ENCODE results near the gene SRPK2. TPM values are rescaled to one million over a fixed set of nuclear protein-coding genes. Genes with fewer than 3 reads are reported as not detected.
"Not testable (repeated sequence)": the region's sequence is repeated elsewhere in the genome, so short reads cannot be mapped to it uniquely, and the experiment has no call there.

Gene SRPK2
- total and polyA plus RNA-seq, 8 donors = 7.6 to 109 (median 24.4) TPM

DNA sequence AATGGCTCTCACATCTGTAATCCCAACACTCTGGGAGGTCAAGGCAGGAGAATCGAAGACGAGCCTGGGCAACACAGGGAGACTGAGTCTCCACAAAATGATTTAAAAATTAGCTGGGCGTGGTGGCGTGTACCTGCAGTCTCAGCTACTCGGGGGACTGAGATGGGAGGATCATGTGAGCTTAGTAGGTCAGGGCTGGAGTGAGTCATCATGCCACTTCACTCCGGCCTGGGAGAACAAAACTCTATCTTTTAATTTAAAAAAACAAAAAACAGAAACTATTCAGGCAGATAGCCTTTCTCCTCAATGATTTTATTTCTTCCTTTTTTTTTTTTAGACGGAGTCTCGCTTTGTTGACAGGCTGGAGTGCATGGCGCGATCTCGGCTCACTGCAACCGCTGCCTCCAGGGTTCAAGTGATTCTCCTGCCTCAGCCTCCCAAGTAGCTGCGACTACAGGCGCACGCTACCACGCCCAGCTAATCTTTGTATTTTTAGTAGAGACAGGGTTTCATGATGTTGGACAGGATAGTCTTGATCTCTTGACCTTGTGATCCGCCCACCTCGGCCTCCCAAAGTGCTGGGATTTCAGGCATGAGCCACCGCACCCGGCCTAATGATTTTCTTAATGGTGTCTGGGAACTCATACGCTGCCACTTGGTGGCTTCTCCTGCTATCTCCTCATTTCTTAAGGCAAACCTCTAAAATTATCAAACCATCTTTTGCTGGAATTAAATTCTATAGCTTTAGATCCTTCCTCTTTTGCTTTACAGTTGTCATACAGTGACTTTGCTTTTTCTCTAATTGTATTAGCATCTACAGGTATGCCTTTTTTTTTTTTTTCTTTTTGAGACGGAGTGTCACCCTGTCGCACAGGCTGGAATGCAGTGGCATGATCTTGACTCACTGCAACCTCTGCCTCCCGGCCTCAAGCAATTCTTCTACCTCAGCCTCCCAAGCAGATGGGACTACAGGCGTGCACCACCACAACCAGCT lies 22.9 kb downstream of the SRPK2 start:
- 94 to 95% (median 94%) methylated on average over 25 of the region's 25 CpGs for WGBS, 5 donors
- H3K4me3 ChIP-seq = no peak overlapping the region
- no peaks in the 10 kb centered on the region for H3K27me3 ChIP-seq
- H3K36me3 ChIP-seq = no peaks in the 10 kb centered on the region
- H3K9me3 ChIP-seq = no peaks in the 10 kb centered on the region
- no peak for DNase-seq
- no peak for TF ChIP-seq POLR2A (IDR thresholded peaks at IDR 0.05)
- TF ChIP-seq, protein P1, sequence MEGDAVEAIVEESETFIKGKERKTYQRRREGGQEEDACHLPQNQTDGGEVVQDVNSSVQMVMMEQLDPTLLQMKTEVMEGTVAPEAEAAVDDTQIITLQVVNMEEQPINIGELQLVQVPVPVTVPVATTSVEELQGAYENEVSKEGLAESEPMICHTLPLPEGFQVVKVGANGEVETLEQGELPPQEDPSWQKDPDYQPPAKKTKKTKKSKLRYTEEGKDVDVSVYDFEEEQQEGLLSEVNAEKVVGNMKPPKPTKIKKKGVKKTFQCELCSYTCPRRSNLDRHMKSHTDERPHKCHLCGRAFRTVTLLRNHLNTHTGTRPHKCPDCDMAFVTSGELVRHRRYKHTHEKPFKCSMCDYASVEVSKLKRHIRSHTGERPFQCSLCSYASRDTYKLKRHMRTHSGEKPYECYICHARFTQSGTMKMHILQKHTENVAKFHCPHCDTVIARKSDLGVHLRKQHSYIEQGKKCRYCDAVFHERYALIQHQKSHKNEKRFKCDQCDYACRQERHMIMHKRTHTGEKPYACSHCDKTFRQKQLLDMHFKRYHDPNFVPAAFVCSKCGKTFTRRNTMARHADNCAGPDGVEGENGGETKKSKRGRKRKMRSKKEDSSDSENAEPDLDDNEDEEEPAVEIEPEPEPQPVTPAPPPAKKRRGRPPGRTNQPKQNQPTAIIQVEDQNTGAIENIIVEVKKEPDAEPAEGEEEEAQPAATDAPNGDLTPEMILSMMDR (IDR thresholded peaks at IDR 0.05) = no peak
- no peak for TF ChIP-seq POLR2AphosphoS5 (IDR thresholded peaks at IDR 0.05)
- no peak for TF ChIP-seq EP300 (IDR thresholded peaks at IDR 0.05)
- H3K4me1 ChIP-seq = peaks cover 11 to 47% (median 18%) of the 10 kb centered on the region in 4 donors
- H3K27ac ChIP-seq = no peak overlapping the region
- intact Hi-C loops (cut with DNase I; ENCODE audit: low total_unique reads) = no loop called here

DNA sequence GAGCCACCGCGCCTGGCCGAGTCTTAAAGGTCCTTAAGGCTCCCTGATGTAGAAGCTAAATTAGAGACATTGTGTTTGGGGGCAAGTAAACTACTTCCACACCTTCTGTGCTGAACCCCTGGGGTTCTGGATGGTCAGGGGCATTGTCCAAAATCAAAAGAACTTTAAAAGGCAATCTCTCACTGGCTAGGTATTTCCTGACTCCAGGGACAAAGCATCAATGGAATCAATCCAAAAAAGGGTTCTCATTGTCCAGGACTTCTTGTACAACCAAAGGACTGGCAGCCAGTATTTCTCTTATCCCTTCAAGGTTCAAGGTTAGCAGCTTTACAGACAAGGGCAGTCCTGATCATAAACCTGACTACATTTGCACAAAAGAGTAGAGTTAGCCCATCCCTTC lies 24.0 kb downstream of the SRPK2 start:
- Histone ChIP-seq H3K27me3 (no peaks in the 10 kb centered on the region), H3K4me3 (no peak overlapping the region), H3K27ac (no peak overlapping the region), H3K9me3 (no peaks in the 10 kb centered on the region), H3K4me1 (peaks cover 11 to 40% (median 18%) of the 10 kb centered on the region in 4 donors), H3K36me3 (no peaks in the 10 kb centered on the region)
- TF ChIP-seq POLR2AphosphoS5 (IDR thresholded peaks at IDR 0.05) = no peak
- TF ChIP-seq POLR2A (IDR thresholded peaks at IDR 0.05) = no peak
- no peak for TF ChIP-seq EP300 (IDR thresholded peaks at IDR 0.05)
- TF ChIP-seq, protein P1 (IDR thresholded peaks at IDR 0.05) = no peak
- 94 to 100% (median 98%) methylated on average over 3 of the region's 3 CpGs for WGBS, 5 donors
- intact Hi-C loops (cut with DNase I; ENCODE audit: low total_unique reads) = no loop called here
- DNase-seq = no peak

DNA sequence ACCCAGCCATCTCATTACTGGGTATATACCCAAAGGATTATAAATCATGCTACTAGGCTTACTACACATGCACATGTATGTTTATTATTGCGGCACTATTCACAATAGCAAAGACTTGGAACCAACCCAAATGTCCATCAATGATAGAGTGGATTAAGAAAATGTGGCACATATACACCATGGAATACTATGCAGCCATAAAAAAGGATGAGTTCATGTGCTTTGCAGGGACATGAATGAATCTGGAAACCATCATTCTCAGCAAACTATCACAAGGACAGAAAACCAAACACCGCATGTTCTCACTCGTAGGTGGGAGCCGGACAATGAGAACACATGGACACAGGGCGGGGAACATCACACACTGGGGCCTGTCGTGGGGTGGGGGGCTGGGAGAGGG lies 25.1 kb downstream of the SRPK2 start:
- 94 to 98% (median 96%) methylated on average over 6 of the region's 6 CpGs for WGBS, 5 donors

DNA sequence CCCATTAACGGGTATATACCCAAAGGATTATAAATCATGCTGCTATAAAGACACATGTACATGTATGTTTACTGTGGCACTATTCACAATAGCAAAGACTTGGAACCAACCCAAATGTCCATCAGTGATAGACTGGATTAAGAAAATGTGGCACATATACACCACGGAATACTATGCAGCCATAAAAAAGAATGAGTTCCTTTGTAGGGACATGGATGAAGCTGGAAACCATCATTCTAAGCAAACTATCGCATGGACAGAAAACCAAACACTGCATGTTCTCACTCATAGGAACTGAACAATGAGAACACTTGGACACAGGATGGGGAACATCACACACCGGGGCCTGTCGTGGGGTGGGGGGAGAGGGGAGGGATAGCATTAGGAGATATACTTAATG lies 26.0 kb downstream of the SRPK2 start:
- intact Hi-C loops (cut with DNase I; ENCODE audit: low total_unique reads) = not testable (repeated sequence)
- 91 to 95% (median 93%) methylated on average over 5 of the region's 5 CpGs for WGBS, 5 donors

More for the DNA sequence above, 25.1 kb downstream of the SRPK2 start:
- DNase-seq; intact Hi-C loops (cut with DNase I; ENCODE audit: low total_unique reads); H3K27ac ChIP-seq; H3K4me3 ChIP-seq; H3K27me3 ChIP-seq; H3K36me3 ChIP-seq; H3K9me3 ChIP-seq: not testable (repeated sequence)
- H3K4me1 ChIP-seq = peaks cover 11 to 44% (median 19%) of the 10 kb centered on the region in 4 donors

DNA sequence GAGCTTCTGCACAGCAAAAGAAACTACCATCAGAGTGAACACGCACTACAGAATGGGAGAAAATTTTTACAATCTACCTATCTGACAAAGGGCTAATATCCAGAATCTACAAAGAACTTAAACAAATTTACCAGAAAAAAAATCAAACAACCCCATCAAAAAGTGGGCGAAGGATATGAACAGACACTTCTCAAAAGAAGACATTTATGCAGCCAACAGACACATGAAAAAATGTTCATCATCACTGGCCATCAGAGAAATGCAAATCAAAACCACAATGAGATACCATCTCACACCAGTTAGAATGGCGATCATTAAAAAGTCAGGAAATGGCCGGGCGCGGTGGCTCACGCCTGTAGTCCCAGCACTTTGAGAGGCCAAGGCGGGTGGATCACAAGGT lies 26.7 kb downstream of the SRPK2 start:
- intact Hi-C loops (cut with DNase I; ENCODE audit: low total_unique reads); H3K27ac ChIP-seq; H3K9me3 ChIP-seq; H3K27me3 ChIP-seq; DNase-seq; H3K36me3 ChIP-seq; H3K4me3 ChIP-seq: not testable (repeated sequence)
- WGBS, 5 donors = 92 to 98% (median 96%) methylated on average over 5 to 8 of the region's 8 CpGs
- H3K4me1 ChIP-seq = peaks cover 6 to 31% (median 9%) of the 10 kb centered on the region in 4 donors

More for the DNA sequence above, 26.0 kb downstream of the SRPK2 start:
- peaks cover 11 to 38% (median 15%) of the 10 kb centered on the region in 4 donors for H3K4me1 ChIP-seq
- H3K4me3 ChIP-seq, H3K27ac ChIP-seq, H3K9me3 ChIP-seq, DNase-seq, H3K27me3 ChIP-seq, H3K36me3 ChIP-seq: not testable (repeated sequence)

DNA sequence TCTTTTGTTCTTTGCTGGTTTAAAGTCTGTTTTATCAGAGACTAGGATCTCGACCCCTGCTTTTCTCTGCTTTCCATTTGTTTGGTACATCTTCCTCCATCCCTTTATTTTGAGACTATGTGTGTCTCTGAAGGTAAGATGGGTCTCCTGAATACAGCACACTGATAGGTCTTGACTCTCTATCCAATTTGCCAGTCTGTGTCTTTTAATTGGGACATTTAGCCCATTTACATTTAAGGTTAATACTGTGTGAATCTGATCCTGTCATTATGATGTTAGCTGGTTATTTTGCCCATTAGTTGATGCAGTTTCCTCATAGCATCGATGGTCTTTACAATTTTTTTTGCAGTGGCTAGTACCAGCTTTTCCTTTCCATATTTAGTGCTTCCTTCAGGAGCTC lies 28.6 kb downstream of the SRPK2 start:
- intact Hi-C loops (cut with DNase I; ENCODE audit: low total_unique reads); DNase-seq: not testable (repeated sequence)
- 92 to 100% (median 94%) methylated on average over 2 of the region's 2 CpGs for WGBS, 5 donors

More for the DNA sequence above, 28.6 kb downstream of the SRPK2 start:
- not testable (repeated sequence) for H3K9me3 ChIP-seq, H3K27ac ChIP-seq, H3K27me3 ChIP-seq, H3K36me3 ChIP-seq, H3K4me3 ChIP-seq
- peaks cover 0 to 35% (median 9%) of the 10 kb centered on the region in 4 donors for H3K4me1 ChIP-seq
